ENCODE measurements around the gene ELOB. TPM values are rescaled to one million over a fixed set of nuclear protein-coding genes. Genes with fewer than 3 reads are reported as not detected.

Gene ELOB
- total RNA-seq, 1 experiment from 2014 or later, result 259 TPM

DNA sequence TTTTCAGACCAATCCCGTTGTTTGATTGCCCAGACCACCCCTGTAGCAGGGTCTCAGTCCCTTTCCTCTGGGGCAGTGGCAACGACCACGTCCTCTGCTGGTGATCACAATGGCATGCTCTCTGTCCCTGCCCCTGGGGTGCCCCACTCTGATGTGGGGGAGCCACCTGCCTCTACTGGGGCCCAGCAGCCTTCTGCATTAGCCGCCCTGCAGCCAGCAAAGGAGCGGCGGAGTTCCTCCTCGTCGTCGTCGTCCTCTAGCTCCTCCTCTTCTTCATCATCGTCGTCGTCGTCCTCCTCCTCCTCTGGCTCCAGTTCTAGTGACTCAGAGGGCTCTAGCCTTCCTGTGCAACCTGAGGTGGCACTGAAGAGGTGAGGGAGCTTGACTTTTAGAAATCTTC is 9.2 kb downstream of the ELOB start:
- peaks cover 81% of the 10 kb centered on the region for H4K20me1 ChIP-seq (ENCODE audit: insufficient read depth)
- H3F3A ChIP-seq (ENCODE audit: insufficient read depth, low read depth), result peaks cover 87% of the 10 kb centered on the region
- H3K4me3 ChIP-seq, result no peak overlapping the region
- H3K27me3 ChIP-seq (ENCODE audit: insufficient read depth, low read depth), result no peaks in the 10 kb centered on the region
- H3K9me2 ChIP-seq (ENCODE audit: insufficient read depth), result no peaks in the 10 kb centered on the region
- BruUV-seq (replicated peaks), result no TSS peak
- TF ChIP-seq EZH2 (IDR thresholded peaks at IDR 0.05; ENCODE audit: low read depth) (no peak), CTCF (conservative IDR thresholded peaks at IDR 0.05) (no peak)
- no peak overlapping the region for H3K27ac ChIP-seq
- intact Hi-C loops (cut with micrococcal nuclease; ENCODE audit: unreplicated experiment), result no loop called here
- H3K79me2 ChIP-seq (ENCODE audit: low read depth), result peaks cover 51% of the 10 kb centered on the region
- no peak overlapping the region for H3K4me2 ChIP-seq
- no peak for DNase-seq
- H3K9me3 ChIP-seq (ENCODE audit: insufficient read depth, low read depth), result no peaks in the 10 kb centered on the region
- no peaks in the 10 kb centered on the region; the same call in 1 of the 2 replicates for H3K4me1 ChIP-seq (replicated peaks; ENCODE audit: insufficient read depth)
- CTCF ChIA-PET, result no interaction called here
- POLR2A ChIA-PET (ENCODE audit: unreplicated experiment), result interaction anchor here (0.7 kb wide), 1 partner anchor 92 kb away, joined by 4 read pairs; no protein-coding TSS in a partner anchor
- H2AFZ ChIP-seq, result no peak overlapping the region
- peaks cover 48% of the 10 kb centered on the region for H3K36me3 ChIP-seq (ENCODE audit: low read depth)

GRCh38 chr16:2767140-2767731 is 9.8 kb downstream of the ELOB start:
- no peak overlapping the region for H3K4me3 ChIP-seq
- H3K9me3 ChIP-seq (ENCODE audit: insufficient read depth, low read depth), result no peaks in the 10 kb centered on the region
- no peak overlapping the region for H2AFZ ChIP-seq
- peaks cover 57% of the 10 kb centered on the region for H3K79me2 ChIP-seq (ENCODE audit: low read depth)
- H4K20me1 ChIP-seq (ENCODE audit: insufficient read depth), result peaks cover 80% of the 10 kb centered on the region
- no peaks in the 10 kb centered on the region for H3K9me2 ChIP-seq (ENCODE audit: insufficient read depth)
- H3K36me3 ChIP-seq (ENCODE audit: low read depth), result peaks cover 54% of the 10 kb centered on the region
- BruUV-seq (replicated peaks), result no TSS peak
- DNase-seq, result no peak
- no peak overlapping the region for H3K4me2 ChIP-seq
- POLR2A ChIA-PET (ENCODE audit: unreplicated experiment), result interaction anchor here (0.7 kb wide), 1 partner anchor 91 kb away, joined by 4 read pairs; no protein-coding TSS in a partner anchor
- intact Hi-C loops (cut with micrococcal nuclease; ENCODE audit: unreplicated experiment), result no loop called here
- TF ChIP-seq CTCF (conservative IDR thresholded peaks at IDR 0.05) (no peak), EZH2 (IDR thresholded peaks at IDR 0.05; ENCODE audit: low read depth) (no peak)
- no peaks in the 10 kb centered on the region for H3K27me3 ChIP-seq (ENCODE audit: insufficient read depth, low read depth)
- CTCF ChIA-PET, result no interaction called here
- H3K4me1 ChIP-seq (replicated peaks; ENCODE audit: insufficient read depth), result no peaks in the 10 kb centered on the region
- H3K27ac ChIP-seq, result no peak overlapping the region
- H3F3A ChIP-seq (ENCODE audit: insufficient read depth, low read depth), result peaks cover 87% of the 10 kb centered on the region

- intact Hi-C loops (cut with micrococcal nuclease; ENCODE audit: unreplicated experiment), result no loop called here
- DNase-seq, result no peak
- H3K36me3 ChIP-seq (ENCODE audit: low read depth), result peaks cover 61% of the 10 kb centered on the region
- no peaks in the 10 kb centered on the region for H3K27me3 ChIP-seq (ENCODE audit: insufficient read depth, low read depth)
- no peak overlapping the region for H2AFZ ChIP-seq
- H3K4me1 ChIP-seq (replicated peaks; ENCODE audit: insufficient read depth), result no peaks in the 10 kb centered on the region
- POLR2A ChIA-PET (ENCODE audit: unreplicated experiment), result no interaction called here
- H3K27ac ChIP-seq, result no peak overlapping the region
- H3K79me2 ChIP-seq (ENCODE audit: low read depth), result peaks cover 64% of the 10 kb centered on the region
- no peak overlapping the region for H3K4me3 ChIP-seq
- no TSS peak for BruUV-seq (replicated peaks)
- no peaks in the 10 kb centered on the region for H3K9me2 ChIP-seq (ENCODE audit: insufficient read depth)
- no peaks in the 10 kb centered on the region for H3K9me3 ChIP-seq (ENCODE audit: insufficient read depth, low read depth)
- no peak for TF ChIP-seq CTCF (conservative IDR thresholded peaks at IDR 0.05)
- no peak for TF ChIP-seq EZH2 (IDR thresholded peaks at IDR 0.05; ENCODE audit: low read depth)
- CTCF ChIA-PET, result no interaction called here
- peaks cover 85% of the 10 kb centered on the region for H4K20me1 ChIP-seq (ENCODE audit: insufficient read depth)
- H3F3A ChIP-seq (ENCODE audit: insufficient read depth, low read depth), result peaks cover 87% of the 10 kb centered on the region
- no peak overlapping the region for H3K4me2 ChIP-seq
These were observed 10.5 kb downstream of the ELOB start for GRCh38 chr16:2766430-2767139.
